GM12878 (cell line): ENCODE results near the gene ST7. TPM values are rescaled to one million over a fixed set of nuclear protein-coding genes. Genes with fewer than 3 reads are reported as not detected.

Experiments used
- ATAC-seq: fragments of 200-7000 bp; cut with Tn5 transposase; 3 replicates; pipeline ENCODE4 v1.9.1; 2020; ENCODE audit warnings: mild to moderate bottlenecking, moderate library complexity
- BruUV-seq: library from RNA; stranded (reverse); fragments of 400-500 nt; replicated peaks from 2 replicates; lab custom pipeline; 2021; lab: Mats Ljungman, UMichigan
- CTCF ChIA-PET: fragments of 300-600 bp; sonication (Branson Sonifier 250); formaldehyde crosslinking; extraction: SDS; loops from one replicate; lab custom pipeline; 2021; ENCODE audit warnings: inconsistent platforms; lab: Yijun Ruan, JAX
- POLR2A ChIA-PET: fragments of 350-600 bp; formaldehyde crosslinking; extraction: SDS; loops from one replicate; lab custom pipeline; 2021; ENCODE audit warnings: inconsistent platforms; lab: Charles Lee
- RAD21 ChIA-PET: fragments of 300-600 bp; sonication (Branson Sonifier 250); formaldehyde crosslinking; loops from one replicate; lab custom pipeline; 2023; ENCODE audit warnings: antibody characterized with exemption; ENCODE audit not compliant: unreplicated experiment; lab: Charles Lee
- SMC1A ChIA-PET: fragments of 300-600 bp; sonication (Branson Sonifier 250); formaldehyde crosslinking; loops from one replicate; lab custom pipeline; 2023; ENCODE audit not compliant: unreplicated experiment, uncharacterized antibody; lab: Charles Lee
- DNase-seq: peaks from one replicate; pipeline ENCODE4 v3.0.0-alpha.2; 2011; ENCODE audit warnings: low read depth, low spot score
- FAIRE-seq: peaks from 3 replicates; lab custom pipeline; 2011; peaks lifted over from hg19 to GRCh38; lab: Jason Lieb, UNC
- H2AFZ ChIP-seq: 2 replicates; pipeline ENCODE4 v1.6.0; 2011; ENCODE audit warnings: low read depth, low read length, control low read depth; ENCODE audit not compliant: control insufficient read depth
- H3K27ac ChIP-seq: 2 replicates; pipeline ENCODE4 v1.5.1; 2011; ENCODE audit warnings: control low read depth; ENCODE audit not compliant: control insufficient read depth, insufficient read depth
- H3K27me3 ChIP-seq, 2 experiments: replicated peaks in 1 of 2; 2 replicates each; pipeline versions ENCODE4 v1.6.0 to v1.6.1; 2011; ENCODE audit warnings: low read length in 1 of 2; ENCODE audit not compliant: control insufficient read depth in 2 of 2, insufficient read depth in 2 of 2
- H3K36me3 ChIP-seq, 2 experiments: 2 replicates each; pipeline ENCODE4 v1.5.1; 2011; ENCODE audit warnings: low read length in 1 of 2; ENCODE audit not compliant: control insufficient read depth in 2 of 2, insufficient read depth in 2 of 2
- H3K4me1 ChIP-seq: 2 replicates; pipeline ENCODE4 v1.6.1; 2011; ENCODE audit warnings: mild to moderate bottlenecking, low read length, moderate library complexity, mixed read lengths; ENCODE audit not compliant: control insufficient read depth, insufficient read depth
- H3K4me2 ChIP-seq: 2 replicates; pipeline ENCODE4 v1.6.0; 2011; ENCODE audit warnings: control low read depth; ENCODE audit not compliant: control insufficient read depth, insufficient read depth
- H3K4me3 ChIP-seq: fragments of 200-600 bp; sonication (generic); 2 replicates; pipeline ENCODE4 v1.5.1; 2016
- H3K79me2 ChIP-seq: 2 replicates; pipeline ENCODE4 v1.6.0; 2011; ENCODE audit warnings: low read length; ENCODE audit not compliant: control insufficient read depth, insufficient read depth
- H3K9ac ChIP-seq: 2 replicates; pipeline ENCODE4 v1.8.0; 2011; ENCODE audit warnings: low read length, control low read depth, mixed read lengths; ENCODE audit not compliant: control insufficient read depth, insufficient read depth
- H3K9me3 ChIP-seq: replicated peaks from 3 replicates; pipeline ENCODE4 v1.5.1; 2011; ENCODE audit warnings: mild to moderate bottlenecking, low read length; ENCODE audit not compliant: control insufficient read depth, insufficient read depth
- H4K20me1 ChIP-seq: 2 replicates; pipeline ENCODE4 v1.6.0; 2011; ENCODE audit not compliant: control insufficient read depth, insufficient read depth
- DPF2 ChIP-seq: fragments of 450-650 bp; IDR thresholded peaks from 2 replicates; pipeline ENCODE4 v1.6.1; 2017; ENCODE audit warnings: mild to moderate bottlenecking
- EZH2 ChIP-seq: IDR thresholded peaks from 2 replicates; pipeline ENCODE4 v1.6.1; 2012; ENCODE audit warnings: low read depth, mild to moderate bottlenecking, control low read depth, inconsistent platforms, low read length, borderline replicate concordance; ENCODE audit not compliant: control insufficient read depth
- FOS ChIP-seq: IDR thresholded peaks from 3 replicates; pipeline ENCODE4 v1.6.1; 2011; ENCODE audit warnings: borderline replicate concordance; ENCODE audit not compliant: insufficient read length; ENCODE audit errors: extremely low read depth
- HDGF ChIP-seq: fragments of 450-650 bp; IDR thresholded peaks from 2 replicates; pipeline ENCODE4 v1.6.1; 2016; ENCODE audit warnings: antibody characterized with exemption
- HSF1 ChIP-seq: fragments of 150-350 bp; IDR thresholded peaks from 2 replicates; pipeline ENCODE4 v1.6.1; 2014; ENCODE audit warnings: mild to moderate bottlenecking, low read depth, low read length
- MTA2 ChIP-seq: fragments of 450-650 bp; IDR thresholded peaks from 2 replicates; pipeline ENCODE4 v1.6.1; 2016; ENCODE audit warnings: low read depth, mild to moderate bottlenecking, moderate library complexity
- NR2C2 ChIP-seq: IDR thresholded peaks from 2 replicates; pipeline ENCODE4 v1.6.1; 2011; ENCODE audit warnings: borderline replicate concordance, low read depth; ENCODE audit not compliant: control insufficient read depth, insufficient read length
- POU2F2 ChIP-seq: IDR thresholded peaks from 3 replicates; pipeline ENCODE4 v1.6.1; 2011; ENCODE audit warnings: low read depth, mild to moderate bottlenecking, low read length, borderline replicate concordance
- RB1 ChIP-seq: fragments of 450-650 bp; formaldehyde crosslinking; IDR thresholded peaks from 2 replicates; pipeline ENCODE4 v1.6.1; 2017; ENCODE audit warnings: mild to moderate bottlenecking, borderline replicate concordance
- RELB ChIP-seq: fragments of 450-650 bp; IDR thresholded peaks from 2 replicates; pipeline ENCODE4 v1.6.1; 2017; ENCODE audit warnings: low read depth, mild to moderate bottlenecking, moderate library complexity
- YBX1 ChIP-seq: fragments of 450-650 bp; IDR thresholded peaks from 2 replicates; pipeline ENCODE4 v1.6.1; 2016; ENCODE audit warnings: antibody characterized with exemption
- ZNF207 ChIP-seq: fragments of 450-650 bp; IDR thresholded peaks from 2 replicates; pipeline ENCODE4 v1.6.1; 2014; ENCODE audit warnings: antibody characterized with exemption, mild to moderate bottlenecking, borderline replicate concordance
- WGBS: methylation state at CpG from one replicate; pipeline ENCODE4 v1.1.6; 2016; ENCODE audit warnings: low lambda C conversion rate; ENCODE audit not compliant: insufficient replicate concordance, insufficient coverage; ENCODE audit errors: missing lambda C conversion rate; 5-methylcytosine and 5-hydroxymethylcytosine counted together
- in situ Hi-C: fragments of 300-500 bp; cut with MboI; formaldehyde crosslinking; loops from 9 replicates; pipeline ENCODE4 v1.14.3; 2018; ENCODE audit warnings: mixed read lengths
- intact Hi-C: fragments of 100-400 bp; cut with micrococcal nuclease; formaldehyde crosslinking; loops from one replicate; pipeline ENCODE4 v1.14.2; 2022; ENCODE audit not compliant: unreplicated experiment
- polyA plus RNA-seq, 11 experiments: library from polyadenylated mRNA; depleted of rRNA in 4 of 11; unstranded in 6 of 11; stranded (reverse) in 5 of 11; fragments of >200 nt; fragmentation: Nextera tagmentation in 4 of 11; fragmentation: Illumina TruSeq in 1 of 11; extraction: Ambion mirVana in 4 of 11; extraction: Trizol in 1 of 11; gene quantifications; 1 replicate in 1 of 11; 2 replicates in 10 of 11; pipeline versions ENCODE4 v1.2.1 to v1.2.3, GENCODE V29; 2011 to 2016; ENCODE audit warnings: inconsistent platforms in 2 of 11, missing spikeins in 2 of 11, low read depth in 1 of 11
- total RNA-seq, 4 experiments: library from RNA; depleted of rRNA in 3 of 4; stranded (reverse); fragments of >200 nt in 3 of 4; fragmentation: Illumina TruSeq in 1 of 4; extraction: Trizol in 1 of 4; gene quantifications; 2 replicates each; pipeline versions ENCODE4 v1.2.1 to v1.2.3, GENCODE V29; 2013 to 2021

Gene ST7
- total and polyA plus RNA-seq, 10 of the 15 experiments (the other 5 are each of a cell fraction or from before 2014, with no cell fraction given), result 27.7 to 76.4 (median 53.6) TPM

GRCh38 chr7:117077658-117078057, 124.4 kb downstream of the ST7 start:
- TF ChIP-seq RB1 (no peak), HDGF (no peak), ZNF207 (no peak), FOS (no peak), RELB (no peak)
- Histone ChIP-seq H3K4me3 (no peak overlapping the region), H3K27ac (no peak overlapping the region), H3K4me2 (no peak overlapping the region), H3K79me2 (peaks cover 45% of the 10 kb centered on the region), H2AFZ (no peak overlapping the region), H3K9ac (no peak overlapping the region), H3K36me3 (no peaks in the 10 kb centered on the region; a peak in 3 of 4 replicates), H3K27me3 (no peaks in the 10 kb centered on the region), H3K9me3 (peaks cover 18% of the 10 kb centered on the region; the same call in 2 of the 3 replicates), H3K4me1 (no peaks in the 10 kb centered on the region), H4K20me1 (no peaks in the 10 kb centered on the region)
- ChIA-PET SMC1A (interaction anchor here (0.6 to 1.1 kb wide), 3 partner anchors 8 to 33 kb away, joined by 3 read pairs; no protein-coding TSS in a partner anchor), POLR2A (interaction anchor here (1.0 kb wide), 2 partner anchors 8 to 10 kb away, joined by 3 to 4 read pairs; no protein-coding TSS in a partner anchor), CTCF (interaction anchor here (1.6 to 1.7 kb wide), 2 partner anchors 9 to 89 kb away, joined by 4 to 6 read pairs; no protein-coding TSS in a partner anchor), RAD21 (interaction anchor here (1.3 to 1.5 kb wide), 2 partner anchors 9 to 68 kb away, joined by 3 to 4 read pairs; no protein-coding TSS in a partner anchor)
- in situ Hi-C loops (no loop called here), intact Hi-C loops (no loop called here)
- ATAC-seq (no peak), FAIRE-seq (no peak), DNase-seq (no peak)
- no TSS peak for BruUV-seq

GRCh38 chr7:117082647-117083046, 129.3 kb downstream of the ST7 start:
- no peak overlapping the region for H2AFZ ChIP-seq
- H3K27ac ChIP-seq, result no peak overlapping the region
- H3K9ac ChIP-seq, result no peak overlapping the region
- CTCF ChIA-PET, result interaction anchor here (1.8 kb wide), 2 partner anchors 94 kb away, joined by 6 read pairs; no protein-coding TSS in a partner anchor
- H3K4me1 ChIP-seq, result peaks cover 8% of the 10 kb centered on the region; the same call in 1 of the 2 replicates
- ATAC-seq, result no peak
- RAD21 ChIA-PET, result no interaction called here
- SMC1A ChIA-PET, result interaction anchor here (0.6 to 3.1 kb wide), 8 partner anchors 14 to 221 kb away, joined by 3 to 15 read pairs (median 3); no protein-coding TSS in a partner anchor
- intact Hi-C loops, result no loop called here
- no TSS peak for BruUV-seq
- in situ Hi-C loops, result no loop called here
- WGBS, result 97% methylated on average over 2 of the region's 2 CpGs
- FAIRE-seq, result no peak
- H3K9me3 ChIP-seq, result no peaks in the 10 kb centered on the region
- no peaks in the 10 kb centered on the region; a peak in 2 of 4 replicates for H3K36me3 ChIP-seq
- no peak overlapping the region for H3K4me2 ChIP-seq
- POLR2A ChIA-PET, result no interaction called here
- H3K79me2 ChIP-seq, result peaks cover 52% of the 10 kb centered on the region
- no peak overlapping the region for H3K4me3 ChIP-seq
- no peak for DNase-seq
- H3K27me3 ChIP-seq, result no peaks in the 10 kb centered on the region
- no peaks in the 10 kb centered on the region for H4K20me1 ChIP-seq
- TF ChIP-seq EZH2, result no peak
- no peak for TF ChIP-seq MTA2
- no peak for TF ChIP-seq YBX1
- TF ChIP-seq POU2F2, result no peak
- TF ChIP-seq NR2C2, result no peak
- TF ChIP-seq DPF2, result no peak
- no peak for TF ChIP-seq HSF1
